ENCODE results near the gene UBE2J2.

Gene UBE2J2

GRCh38 chr1:1238702-1239178, 34.9 kb downstream of the UBE2J2 start:
- Mint-ChIP-seq H3K9me3 (no peaks in the 10 kb centered on the region), H3K27me3 (peaks cover 46% of the 10 kb centered on the region), H3K4me3 (no peak overlapping the region), H3K27ac (no peak overlapping the region), H3K36me3 (peaks cover 12% of the 10 kb centered on the region), H3K4me1 (peaks cover 42% of the 10 kb centered on the region)
- no peak for ATAC-seq

DNA sequence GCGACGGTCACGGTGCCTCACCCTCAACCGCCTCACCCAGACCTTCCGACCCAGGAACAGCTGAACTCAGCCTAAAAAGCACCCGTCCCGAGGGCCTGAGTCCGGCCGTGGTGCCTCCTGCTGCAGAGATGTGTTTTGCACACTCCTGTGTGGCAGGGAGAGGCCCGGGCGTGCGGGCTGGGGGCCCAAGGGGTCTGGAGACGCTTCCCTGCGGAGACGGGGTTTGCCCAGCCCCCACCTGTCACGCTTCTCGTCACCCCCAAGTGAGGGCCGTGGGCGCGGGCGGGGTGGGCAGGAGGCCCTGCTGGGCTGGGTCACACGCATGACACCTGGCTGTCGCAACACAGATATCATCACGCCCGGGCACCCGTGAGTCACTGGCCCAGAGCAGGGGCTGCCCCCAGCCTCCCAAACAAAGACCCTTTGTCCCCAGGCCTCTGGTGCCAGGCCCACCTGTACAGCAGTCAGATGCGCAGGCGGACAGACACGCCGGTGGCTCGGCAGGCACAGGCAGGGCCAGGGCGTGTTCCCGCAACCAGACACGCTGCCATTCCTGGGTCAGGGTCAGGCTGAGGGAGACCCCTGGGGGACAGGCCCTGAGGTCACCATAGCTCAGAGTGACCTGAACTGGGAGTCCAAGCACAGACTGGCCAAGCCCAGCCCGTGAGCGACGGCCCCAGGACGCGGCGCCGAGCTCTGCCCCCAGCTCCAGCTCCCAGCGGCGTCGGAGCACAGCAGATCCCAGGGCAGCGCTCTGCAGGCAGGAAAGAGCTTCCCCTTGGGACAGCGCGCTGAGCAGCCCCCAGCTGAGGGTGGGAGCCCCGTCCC, 35.6 kb downstream of the UBE2J2 start:
- Mint-ChIP-seq H3K27ac (no peak overlapping the region), H3K27me3 (peaks cover 44% of the 10 kb centered on the region), H3K4me3 (peak overlapping the region; percentile 48), H3K9me3 (no peaks in the 10 kb centered on the region), H3K36me3 (peaks cover 16% of the 10 kb centered on the region), H3K4me1 (peaks cover 46% of the 10 kb centered on the region)
- ATAC-seq: peak; percentile 39

GRCh38 chr1:1236945-1237873, 36.4 kb downstream of the UBE2J2 start:
- Mint-ChIP-seq H3K27ac (no peak overlapping the region), H3K4me1 (peaks cover 50% of the 10 kb centered on the region), H3K9me3 (no peaks in the 10 kb centered on the region), H3K4me3 (peak overlapping the region; percentile 48), H3K36me3 (peaks cover 16% of the 10 kb centered on the region), H3K27me3 (peaks cover 36% of the 10 kb centered on the region)
- ATAC-seq: no peak

GRCh38 chr1:1236176-1236763, 37.4 kb downstream of the UBE2J2 start:
- no peak overlapping the region for H3K27ac Mint-ChIP-seq
- no peak overlapping the region for H3K4me3 Mint-ChIP-seq
- H3K27me3 Mint-ChIP-seq: peaks cover 26% of the 10 kb centered on the region
- no peak for ATAC-seq
- H3K4me1 Mint-ChIP-seq: peaks cover 50% of the 10 kb centered on the region
- H3K9me3 Mint-ChIP-seq: no peaks in the 10 kb centered on the region
- H3K36me3 Mint-ChIP-seq: peaks cover 16% of the 10 kb centered on the region

- H3K36me3 Mint-ChIP-seq: peaks cover 16% of the 10 kb centered on the region
- no peak for ATAC-seq
- no peaks in the 10 kb centered on the region for H3K9me3 Mint-ChIP-seq
- no peak overlapping the region for H3K4me3 Mint-ChIP-seq
- peaks cover 15% of the 10 kb centered on the region for H3K27me3 Mint-ChIP-seq
- no peak overlapping the region for H3K27ac Mint-ChIP-seq
- peaks cover 55% of the 10 kb centered on the region for H3K4me1 Mint-ChIP-seq
Measured at GRCh38 chr1:1235016-1235744, 38.5 kb downstream of the UBE2J2 start.

GRCh38 chr1:1234180-1234808, 39.4 kb downstream of the UBE2J2 start:
- Mint-ChIP-seq H3K36me3 (peaks cover 23% of the 10 kb centered on the region), H3K9me3 (no peaks in the 10 kb centered on the region), H3K27ac (no peak overlapping the region), H3K4me1 (peaks cover 64% of the 10 kb centered on the region), H3K27me3 (peaks cover 10% of the 10 kb centered on the region), H3K4me3 (peak overlapping the region; percentile 71)
- no peak for ATAC-seq

- H3K4me3 Mint-ChIP-seq: peak overlapping the region; percentile 71
- ATAC-seq: no peak
- peaks cover 6% of the 10 kb centered on the region for H3K27me3 Mint-ChIP-seq
- H3K9me3 Mint-ChIP-seq: no peaks in the 10 kb centered on the region
- peak overlapping the region; percentile 63 for H3K27ac Mint-ChIP-seq
- peaks cover 61% of the 10 kb centered on the region for H3K4me1 Mint-ChIP-seq
- peaks cover 25% of the 10 kb centered on the region for H3K36me3 Mint-ChIP-seq
Measured at GRCh38 chr1:1233567-1233892, 40.1 kb downstream of the UBE2J2 start.

DNA sequence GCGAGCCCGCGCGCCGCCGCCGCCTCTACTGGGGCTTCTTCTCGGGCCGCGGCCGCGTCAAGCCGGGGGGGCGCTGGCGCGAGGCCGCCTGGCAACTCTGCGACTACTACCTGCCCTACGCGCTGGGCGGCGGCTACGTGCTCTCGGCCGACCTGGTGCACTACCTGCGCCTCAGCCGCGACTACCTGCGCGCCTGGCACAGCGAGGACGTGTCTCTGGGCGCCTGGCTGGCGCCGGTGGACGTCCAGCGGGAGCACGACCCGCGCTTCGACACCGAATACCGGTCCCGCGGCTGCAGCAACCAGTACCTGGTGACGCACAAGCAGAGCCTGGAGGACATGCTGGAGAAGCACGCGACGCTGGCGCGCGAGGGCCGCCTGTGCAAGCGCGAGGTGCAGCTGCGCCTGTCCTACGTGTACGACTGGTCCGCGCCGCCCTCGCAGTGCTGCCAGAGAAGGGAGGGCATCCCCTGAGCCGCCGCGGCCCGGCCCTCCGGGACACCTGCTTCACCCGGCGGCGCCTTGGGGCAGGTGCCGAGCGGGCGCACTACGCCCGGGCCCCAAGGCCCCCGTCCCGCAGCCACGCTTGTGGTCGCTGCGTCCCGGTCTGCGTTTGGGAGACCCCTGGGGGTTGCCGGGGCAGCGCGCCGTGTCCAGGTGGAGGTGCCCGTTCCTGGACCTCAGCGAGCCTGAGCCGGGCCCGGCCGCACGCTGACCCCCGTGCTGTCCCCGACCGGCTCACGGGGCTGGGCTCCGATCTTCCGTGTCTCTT, 40.7 kb downstream of the UBE2J2 start:
- ATAC-seq: peak; percentile 0
- H3K4me3 Mint-ChIP-seq: peak overlapping the region; percentile 71
- H3K36me3 Mint-ChIP-seq: peaks cover 25% of the 10 kb centered on the region
- H3K27me3 Mint-ChIP-seq: peaks cover under 1% of the 10 kb centered on the region
- H3K4me1 Mint-ChIP-seq: peaks cover 55% of the 10 kb centered on the region
- H3K27ac Mint-ChIP-seq: peak overlapping the region; percentile 63
- H3K9me3 Mint-ChIP-seq: no peaks in the 10 kb centered on the region

DNA sequence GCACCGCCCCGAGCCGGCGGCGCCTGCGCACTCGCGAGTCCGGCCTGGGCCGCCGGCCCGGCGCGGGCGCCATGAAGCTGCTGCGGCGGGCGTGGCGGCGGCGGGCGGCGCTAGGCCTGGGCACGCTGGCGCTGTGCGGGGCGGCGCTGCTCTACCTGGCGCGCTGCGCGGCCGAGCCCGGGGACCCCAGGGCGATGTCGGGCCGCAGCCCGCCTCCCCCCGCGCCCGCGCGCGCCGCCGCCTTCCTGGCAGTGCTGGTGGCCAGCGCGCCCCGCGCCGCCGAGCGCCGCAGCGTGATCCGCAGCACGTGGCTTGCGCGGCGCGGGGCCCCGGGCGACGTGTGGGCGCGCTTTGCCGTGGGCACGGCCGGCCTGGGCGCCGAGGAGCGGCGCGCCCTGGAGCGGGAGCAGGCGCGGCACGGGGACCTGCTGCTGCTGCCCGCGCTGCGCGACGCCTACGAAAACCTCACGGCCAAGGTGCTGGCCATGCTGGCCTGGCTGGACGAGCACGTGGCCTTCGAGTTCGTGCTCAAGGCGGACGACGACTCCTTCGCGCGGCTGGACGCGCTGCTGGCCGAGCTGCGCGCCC, 41.4 kb downstream of the UBE2J2 start, which contains the start of gene B3GALT6:
Gene B3GALT6 (plus strand): TSS at position 30 of the 588 bp plus-strand sequence. CDS start 42 bp downstream, at position 72.
- peak within 1 kb of the TSS; percentile 83 for H3K27ac Mint-ChIP-seq
- H3K9me3 Mint-ChIP-seq: no peaks in the 10 kb centered on the region
- peaks cover 48% of the 10 kb centered on the region for H3K4me1 Mint-ChIP-seq
- ATAC-seq: no peak
- peaks cover 25% of the 10 kb centered on the region for H3K36me3 Mint-ChIP-seq
- H3K27me3 Mint-ChIP-seq: no peaks in the 10 kb centered on the region
- H3K4me3 Mint-ChIP-seq: peak within 1 kb of the TSS; percentile 91

DNA sequence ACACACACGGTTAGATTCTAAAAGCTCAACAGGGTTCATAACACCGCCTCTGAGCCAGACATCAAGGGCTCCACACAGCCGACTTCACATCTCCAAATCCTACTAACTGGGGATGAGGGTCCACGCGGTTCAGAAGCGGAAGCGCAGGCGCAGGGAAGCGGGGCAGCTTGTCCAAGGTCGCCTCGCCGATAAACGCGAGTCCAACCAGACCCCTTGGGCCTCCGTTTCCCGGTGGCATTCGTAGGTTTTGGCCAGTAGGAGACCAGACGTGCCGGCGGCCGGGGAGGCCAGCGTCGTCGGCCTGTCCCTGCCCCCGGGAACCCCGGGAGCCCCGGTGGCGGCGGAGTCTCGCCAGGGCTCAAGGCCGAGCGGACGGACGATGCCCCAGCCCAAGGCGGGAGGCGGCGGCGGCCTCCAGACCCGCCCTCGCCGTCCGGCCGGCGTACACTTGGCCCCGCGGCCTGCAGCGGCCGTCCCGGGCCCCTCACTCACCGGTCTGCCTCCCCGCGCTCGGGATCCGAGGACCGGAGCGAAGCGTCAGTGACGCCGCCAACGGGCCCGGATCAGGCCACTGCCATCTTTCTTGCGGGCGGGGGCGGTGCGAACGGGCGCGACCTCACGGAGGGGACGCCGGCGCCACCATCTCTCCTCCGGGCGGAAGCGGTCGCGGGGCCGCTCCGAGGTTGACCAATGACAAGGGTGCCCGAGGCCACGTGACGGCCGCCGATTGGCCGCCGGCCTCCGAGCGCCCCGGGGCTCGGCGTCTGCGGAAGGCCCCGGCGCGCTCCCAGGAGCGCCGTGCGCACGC, 42.0 kb downstream of the UBE2J2 start, which contains the start of gene SDF4:
Gene SDF4 (minus strand): TSS at position 602 of the 808 bp plus-strand sequence. CDS start 3,229 bp downstream, outside the sequence.
- Mint-ChIP-seq H3K27ac (peak within 1 kb of the TSS; percentile 83), H3K36me3 (peaks cover 25% of the 10 kb centered on the region), H3K4me3 (peak within 1 kb of the TSS; percentile 91), H3K27me3 (no peaks in the 10 kb centered on the region), H3K4me1 (peaks cover 43% of the 10 kb centered on the region), H3K9me3 (no peaks in the 10 kb centered on the region)
- peak; percentile 97 for ATAC-seq

DNA sequence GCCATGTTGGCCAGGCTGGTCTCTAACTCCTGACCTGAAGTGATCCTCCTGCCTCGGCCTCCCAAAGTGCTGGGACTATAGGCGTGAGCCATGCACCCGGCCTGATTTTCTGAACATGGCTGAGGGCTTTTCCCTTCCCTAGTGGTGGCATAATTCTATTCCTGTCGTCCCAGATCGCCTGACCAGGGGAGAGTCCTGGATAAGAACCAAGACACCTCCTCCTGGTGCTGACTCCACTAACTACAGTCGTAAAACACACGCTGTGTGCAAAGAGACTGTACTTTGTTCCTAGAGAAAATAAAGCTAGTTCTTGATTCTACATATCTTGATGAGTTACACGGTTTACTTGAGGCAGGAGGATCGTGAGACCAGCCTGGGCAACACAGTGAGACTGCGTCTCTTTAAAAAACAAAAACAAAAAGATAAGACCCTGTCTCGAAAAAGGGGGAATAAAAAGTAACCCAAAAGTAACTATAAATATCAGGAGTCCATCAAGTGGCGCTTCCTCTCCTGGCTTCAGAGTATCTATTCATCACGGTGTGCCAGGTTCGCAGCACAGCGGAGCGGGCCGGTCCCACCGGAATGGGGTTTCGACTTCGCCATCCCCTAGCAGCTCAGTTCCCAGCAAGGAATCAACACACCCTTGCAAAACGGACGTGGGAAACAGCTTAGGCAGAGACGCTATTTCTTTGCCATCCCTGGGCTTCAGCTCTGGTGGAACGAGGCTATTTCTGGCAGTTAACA, 42.8 kb downstream of the UBE2J2 start:
- Mint-ChIP-seq H3K9me3 (no peaks in the 10 kb centered on the region), H3K36me3 (peaks cover 30% of the 10 kb centered on the region), H3K27ac (peak overlapping the region; percentile 83), H3K27me3 (no peaks in the 10 kb centered on the region), H3K4me3 (peak overlapping the region; percentile 91), H3K4me1 (peaks cover 47% of the 10 kb centered on the region)
- no peak for ATAC-seq

DNA sequence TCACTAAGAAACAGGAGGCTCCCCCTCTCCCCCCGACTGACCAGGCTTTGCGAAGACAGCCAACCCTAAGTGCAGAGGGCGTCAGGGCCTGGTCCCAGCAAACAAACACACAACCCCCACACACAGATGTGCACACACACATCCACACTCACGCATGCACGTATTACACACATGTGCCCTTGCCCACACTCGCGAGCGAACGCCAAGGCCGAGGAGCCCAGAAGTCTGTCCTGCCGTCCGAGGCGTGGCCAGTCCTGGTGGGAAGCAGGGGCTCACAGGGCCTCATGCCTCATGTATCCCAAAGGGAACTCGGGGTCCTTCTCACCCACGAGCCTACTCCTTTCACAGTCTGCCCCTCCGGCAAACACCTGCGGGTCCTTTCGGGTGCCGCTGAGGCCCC, 43.9 kb downstream of the UBE2J2 start:
- H3K4me1 Mint-ChIP-seq: peaks cover 49% of the 10 kb centered on the region
- no peaks in the 10 kb centered on the region for H3K9me3 Mint-ChIP-seq
- peaks cover 36% of the 10 kb centered on the region for H3K36me3 Mint-ChIP-seq
- H3K4me3 Mint-ChIP-seq: peak overlapping the region; percentile 38
- H3K27me3 Mint-ChIP-seq: no peaks in the 10 kb centered on the region
- ATAC-seq: no peak
- no peak overlapping the region for H3K27ac Mint-ChIP-seq

Measured in stimulated activated memory B cell treated with anti-CD40 and anti-IgM and Interleukin-4, amounts not matched to agents 10 μg/mL and 1 μg/mL and 100 μg/mL, for 72 hours (primary cell).